AG08396 (cell line): ENCODE measurements around the gene NPM3.

Source experiments
- DNase-seq: peaks from one replicate; pipeline ENCODE4 v3.0.0; 2012; ENCODE audit warnings: low spot score, mixed read lengths

The NPM3 gene, protein sequence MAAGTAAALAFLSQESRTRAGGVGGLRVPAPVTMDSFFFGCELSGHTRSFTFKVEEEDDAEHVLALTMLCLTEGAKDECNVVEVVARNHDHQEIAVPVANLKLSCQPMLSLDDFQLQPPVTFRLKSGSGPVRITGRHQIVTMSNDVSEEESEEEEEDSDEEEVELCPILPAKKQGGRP

DNA sequence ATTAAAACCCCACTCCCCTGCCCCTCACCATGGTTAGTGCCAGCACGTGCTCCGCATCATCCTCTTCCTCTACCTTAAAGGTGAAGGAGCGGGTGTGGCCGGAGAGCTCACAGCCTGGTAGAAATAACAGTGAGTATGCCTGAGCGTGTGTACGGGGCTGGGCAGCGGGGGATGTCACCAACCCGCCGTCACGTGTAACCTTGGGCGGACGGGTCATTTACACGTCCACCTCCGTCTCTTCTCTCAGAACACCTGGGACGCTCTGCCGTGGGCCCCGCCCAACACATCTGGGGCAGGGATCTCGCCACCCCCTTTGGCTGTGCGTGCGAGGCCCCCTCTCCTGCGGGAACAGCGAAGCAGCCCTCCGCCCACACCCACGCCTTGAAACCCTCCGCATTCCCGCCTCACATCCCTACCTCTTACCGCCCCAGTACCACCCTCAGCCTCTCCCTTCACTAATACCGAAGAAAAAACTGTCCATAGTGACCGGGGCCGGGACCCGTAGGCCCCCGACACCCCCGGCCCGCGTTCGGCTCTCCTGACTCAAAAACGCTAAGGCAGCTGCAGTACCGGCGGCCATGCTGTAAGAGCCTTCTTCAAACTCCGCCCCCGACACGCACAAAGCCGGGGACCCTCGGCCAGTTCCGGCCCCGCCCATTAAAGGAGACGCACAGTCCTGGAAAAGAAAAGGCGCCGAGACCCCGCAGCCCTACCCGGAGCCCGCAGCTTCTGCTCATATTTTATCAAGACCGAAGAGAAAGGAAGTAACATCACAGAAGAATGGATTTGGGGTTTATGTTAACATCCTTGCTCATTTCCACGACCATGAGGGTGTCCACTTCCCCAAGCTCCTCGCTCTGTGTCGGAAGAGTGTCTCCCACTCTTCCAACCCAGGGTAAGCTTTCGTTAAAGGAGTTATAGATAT, at the start of gene NPM3:
TSS of gene NPM3 (minus strand) at position 636 of the 925 bp plus-strand sequence. CDS start at position 580, 56 bp downstream.
- DNase-seq = peak; percentile 92

DNA sequence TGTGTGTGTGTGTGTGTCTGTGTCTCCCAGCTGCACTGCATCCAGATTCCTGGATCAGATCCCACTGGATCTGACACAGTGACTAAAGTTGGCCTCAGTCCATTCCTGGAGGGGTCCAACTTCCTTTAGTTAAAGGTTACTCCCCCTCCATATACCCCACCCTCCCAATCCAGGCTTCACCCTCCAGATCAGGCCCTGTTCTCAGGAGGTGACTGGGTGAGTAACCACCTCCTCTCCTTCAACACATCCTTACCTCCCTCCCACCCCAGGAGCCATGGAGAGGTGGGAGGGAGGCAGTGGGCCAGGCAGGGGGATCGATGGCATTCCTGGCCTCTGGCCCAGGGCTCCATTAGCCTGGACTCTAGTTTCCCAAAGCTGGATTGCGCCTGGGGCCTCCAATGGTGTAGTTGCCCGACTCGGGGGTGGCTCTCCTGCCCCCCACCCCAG, 49.1 kb upstream of the NPM3 start:
- DNase-seq = no peak

DNA sequence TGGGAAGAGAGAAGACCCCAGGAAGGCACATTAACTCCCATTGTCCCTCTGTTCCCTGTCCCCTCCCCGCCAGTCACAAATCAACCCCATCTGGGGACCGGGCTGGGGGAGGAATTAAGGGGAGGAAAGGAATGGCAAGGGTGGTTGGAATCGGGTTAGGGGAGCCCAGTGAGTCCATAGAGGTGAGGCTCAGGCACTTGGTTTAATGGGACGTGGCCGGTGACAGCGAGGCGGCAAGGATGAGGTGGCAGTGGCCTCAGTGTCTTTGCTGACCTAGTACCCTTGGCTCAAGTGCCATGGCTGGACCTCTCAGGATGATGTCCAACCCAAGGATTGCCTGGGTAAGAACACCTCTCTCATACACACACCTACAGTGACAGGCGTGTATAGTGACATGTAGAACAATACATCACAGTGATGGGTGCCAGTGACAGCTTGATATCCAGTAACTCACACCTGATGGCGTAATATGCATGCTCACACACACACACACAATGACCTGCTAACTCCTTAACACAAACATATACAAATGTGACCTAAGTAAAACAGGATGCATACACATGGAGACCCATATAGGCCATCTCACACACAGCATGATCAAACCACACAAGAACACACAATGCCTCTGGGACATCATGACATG, 48.0 kb upstream of the NPM3 start:
- no peak for DNase-seq

- peak; percentile 98 for DNase-seq
These were observed 47.3 kb upstream of the NPM3 start for GRCh38 chr10:101830322-101831168.

DNA sequence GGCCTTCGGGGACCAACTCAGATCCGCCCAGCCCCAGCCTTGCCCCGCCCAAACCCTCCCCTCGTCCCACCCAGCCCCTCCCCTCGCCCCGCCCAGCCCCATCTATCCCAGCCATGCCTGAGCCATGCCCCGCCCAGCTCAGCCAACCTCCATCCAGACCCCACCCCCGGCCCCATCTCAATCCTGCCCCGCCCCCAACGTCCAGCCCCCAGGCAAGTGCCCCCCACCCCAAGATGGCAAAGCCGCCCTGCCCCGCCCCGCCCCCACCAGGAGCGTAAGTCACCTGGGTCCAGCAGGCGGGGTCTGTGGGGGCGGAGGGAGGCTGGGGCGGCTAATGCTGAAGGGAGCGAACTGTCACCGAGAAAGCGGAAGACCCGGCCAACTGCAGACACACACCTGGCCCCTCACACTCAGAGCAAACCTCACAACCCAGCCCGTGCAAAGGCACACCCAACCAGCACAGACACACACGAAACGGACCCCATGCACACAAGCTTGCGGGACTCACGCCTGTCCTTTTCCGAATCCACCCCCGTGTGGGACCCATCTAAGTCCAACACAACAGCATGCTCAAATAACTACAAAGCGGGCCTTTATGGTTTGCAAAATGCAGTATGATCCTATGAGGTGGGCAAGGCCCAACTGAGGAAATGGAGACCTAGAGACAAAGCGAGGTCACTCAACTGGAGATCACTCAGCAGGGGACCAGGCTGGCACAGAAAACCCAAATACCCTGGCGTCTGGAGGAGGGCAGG, 46.5 kb upstream of the NPM3 start:
- DNase-seq = no peak

DNA sequence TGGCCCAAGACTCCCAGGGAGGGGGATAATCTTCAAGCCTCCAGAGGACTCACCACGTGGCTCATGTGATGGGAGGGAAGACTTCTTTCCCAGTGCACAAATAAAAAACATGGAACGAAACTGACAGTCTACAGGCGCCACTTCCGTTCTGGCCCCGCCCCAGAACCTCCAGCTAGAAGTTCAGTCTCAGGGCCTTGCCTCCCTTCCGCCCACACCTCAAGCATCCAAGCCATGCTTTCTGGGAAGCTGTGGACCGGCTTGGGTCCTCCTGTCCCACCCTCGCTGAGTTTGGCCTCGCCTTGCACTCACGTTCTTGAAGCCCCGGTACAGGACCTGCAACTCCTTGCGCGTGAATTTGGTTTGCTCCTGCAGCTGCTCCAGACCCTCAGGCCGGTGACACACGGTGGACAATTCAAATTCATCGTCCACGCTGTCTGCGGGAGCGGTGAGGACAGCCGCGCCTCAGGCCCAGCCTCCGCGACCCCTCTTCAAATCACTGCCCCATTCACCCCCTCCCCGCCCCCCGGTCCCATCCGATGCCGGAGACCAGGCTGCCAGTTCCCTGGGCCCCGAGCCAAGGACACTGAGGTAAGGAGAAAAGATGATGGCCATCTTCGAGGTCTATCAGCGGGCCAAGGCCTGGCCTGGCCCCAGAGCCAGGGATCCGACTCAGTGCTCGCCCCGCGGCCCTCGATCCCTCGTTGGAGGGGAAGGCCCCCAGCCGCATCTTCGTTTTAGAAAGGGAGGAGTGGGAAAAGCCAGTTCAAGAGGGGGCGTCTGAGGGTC, 45.7 kb upstream of the NPM3 start:
- no peak for DNase-seq

DNA sequence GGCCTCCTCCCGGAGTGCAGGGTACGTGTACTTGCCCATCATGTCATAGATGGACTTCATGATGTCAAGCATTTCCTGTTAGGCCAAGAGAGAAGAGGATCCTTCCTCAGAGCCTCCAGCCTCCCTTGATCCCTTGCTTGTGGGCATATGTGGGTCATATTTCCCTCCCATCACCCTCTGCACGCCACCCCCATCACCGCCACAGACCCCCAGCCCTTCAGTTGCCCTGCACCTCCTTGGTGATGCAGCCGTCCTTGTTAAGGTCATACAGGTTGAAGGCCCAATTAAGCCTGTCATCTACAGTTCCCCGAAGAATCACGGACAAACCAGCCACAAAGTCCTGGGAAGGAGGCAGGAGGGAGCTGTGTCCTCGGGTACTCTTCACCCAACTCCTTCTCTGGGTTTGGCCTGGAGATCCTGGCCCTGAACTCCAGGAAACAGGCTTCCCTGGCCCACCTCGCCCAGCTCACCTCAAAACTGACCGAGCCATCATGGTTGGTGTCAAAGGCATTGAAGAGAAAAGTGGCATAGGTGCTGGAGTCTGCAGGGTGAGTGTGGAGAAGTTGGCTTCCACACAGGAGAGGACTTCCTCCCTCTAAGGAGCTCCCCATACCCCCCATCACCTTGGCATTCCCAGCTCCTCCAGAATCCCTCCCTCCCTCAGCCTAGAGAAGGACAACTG, 44.8 kb upstream of the NPM3 start:
- DNase-seq = no peak

DNA sequence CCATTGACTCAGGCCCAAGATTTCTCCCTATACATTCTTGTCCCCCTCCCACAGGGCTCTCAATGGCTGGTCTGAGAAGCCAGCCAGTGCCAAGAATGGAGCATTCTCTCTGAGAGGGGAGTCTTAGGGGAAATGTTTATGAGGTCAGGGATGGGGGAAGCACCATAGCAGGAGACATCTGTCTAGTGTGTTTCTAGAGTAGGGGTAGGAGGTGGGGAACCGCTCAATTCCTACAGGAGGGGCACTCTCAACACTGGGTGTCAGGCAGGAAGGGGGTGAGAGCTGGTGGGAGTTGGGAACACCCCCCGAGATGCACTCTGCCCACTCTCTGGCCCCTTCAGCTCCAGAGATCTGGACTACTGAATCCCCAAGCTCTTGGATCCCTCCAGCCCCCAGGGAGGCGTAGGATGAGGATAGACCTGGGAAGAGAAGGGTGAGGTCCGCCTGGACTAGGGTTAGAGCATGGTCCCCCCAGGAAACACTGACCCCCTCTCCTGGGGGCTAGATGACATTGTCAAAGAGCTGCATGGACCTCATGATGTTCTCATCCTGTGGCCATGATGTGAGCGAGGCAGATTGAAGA, 43.7 kb upstream of the NPM3 start:
- peak; percentile 1 for DNase-seq

DNA sequence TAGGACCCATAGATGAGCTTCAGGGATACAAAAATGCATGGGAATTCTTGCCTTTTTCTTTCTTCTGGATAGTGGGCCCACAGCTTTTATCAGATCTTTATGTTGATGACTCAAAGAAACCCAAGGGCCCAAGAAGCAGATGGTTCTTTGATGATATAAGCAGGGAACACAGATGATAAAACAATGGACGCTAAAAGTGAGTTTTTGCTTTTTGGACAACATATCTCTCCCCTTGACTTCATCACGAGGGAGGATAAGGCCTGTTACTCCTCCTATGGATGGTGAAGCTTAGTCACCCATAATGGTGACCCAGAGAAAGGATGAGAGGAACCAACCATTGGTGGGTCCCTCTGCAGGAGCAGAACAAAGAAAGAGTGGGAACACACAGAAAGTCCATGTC, 41.5 kb upstream of the NPM3 start:
- DNase-seq = no peak

- DNase-seq = no peak
These were observed 35.8 kb upstream of the NPM3 start for GRCh38 chr10:101818872-101819633.

GRCh38 chr10:101818119-101818871, 35.0 kb upstream of the NPM3 start, which contains the start of gene OGA:
Gene OGA (minus strand): TSS chr10:101818444. CDS start chr10:101818022, 422 bp downstream.
- DNase-seq = peak; percentile 97

GRCh38 chr10:101817337-101818118, 34.3 kb upstream of the NPM3 start:
- peak; percentile 86 for DNase-seq

DNA sequence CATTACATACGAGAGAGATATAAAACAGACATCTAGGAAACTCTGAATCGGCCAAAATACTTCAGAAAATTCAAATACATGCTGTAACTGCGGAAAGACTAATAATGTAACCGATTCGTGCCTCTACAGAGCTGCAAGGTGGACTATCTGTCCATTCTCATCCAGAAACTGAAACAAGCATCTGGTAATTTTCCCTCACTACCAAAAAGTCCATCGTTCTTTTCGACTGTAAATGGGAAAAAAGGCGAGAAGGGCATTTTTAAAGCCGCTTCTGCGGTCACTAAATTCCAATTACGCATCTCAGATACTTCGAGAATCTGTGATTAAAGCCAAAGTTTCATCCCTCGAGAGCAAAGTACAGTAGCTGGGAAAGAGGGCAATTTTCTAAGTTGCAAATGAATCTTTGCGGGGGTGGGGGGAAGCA, 33.7 kb upstream of the NPM3 start:
- DNase-seq = no peak

GRCh38 chr10:101816376-101816775, 33.1 kb upstream of the NPM3 start:
- DNase-seq = no peak

GRCh38 chr10:101814466-101815071, 31.3 kb upstream of the NPM3 start:
- DNase-seq = no peak

DNA sequence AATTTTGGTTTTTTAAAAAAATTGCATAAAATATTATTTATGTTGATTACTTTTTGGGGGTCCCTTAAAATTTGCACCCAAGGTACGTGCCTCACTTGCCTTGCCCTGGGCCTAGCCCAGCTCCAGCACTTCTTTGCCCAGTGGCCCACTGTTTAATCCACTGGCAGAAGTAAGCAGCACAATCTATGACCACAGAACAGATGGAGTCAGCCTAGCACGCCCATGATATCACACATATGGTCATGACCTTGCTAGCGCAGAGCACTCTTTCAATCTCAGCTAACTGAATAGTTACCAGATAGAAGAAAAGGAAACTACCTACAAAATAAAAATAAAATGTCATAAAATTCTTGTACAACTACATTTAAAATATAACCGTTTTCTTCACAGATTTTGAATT, 29.4 kb upstream of the NPM3 start:
- no peak for DNase-seq
